HG02642 (cell line): ENCODE measurements around the gene SNPH.

Experiments
- ATAC-seq: cut with Tn5 transposase; IDR thresholded peaks from one replicate; pipeline ENCODE4 v1.9.1; 2021; ENCODE audit warnings: mild to moderate bottlenecking; ENCODE audit not compliant: unreplicated experiment, poor library complexity

SNPH gene

GRCh38 chr20:1264727-1265126, 1.4 kb upstream of the SNPH start:
- no peak for ATAC-seq

DNA sequence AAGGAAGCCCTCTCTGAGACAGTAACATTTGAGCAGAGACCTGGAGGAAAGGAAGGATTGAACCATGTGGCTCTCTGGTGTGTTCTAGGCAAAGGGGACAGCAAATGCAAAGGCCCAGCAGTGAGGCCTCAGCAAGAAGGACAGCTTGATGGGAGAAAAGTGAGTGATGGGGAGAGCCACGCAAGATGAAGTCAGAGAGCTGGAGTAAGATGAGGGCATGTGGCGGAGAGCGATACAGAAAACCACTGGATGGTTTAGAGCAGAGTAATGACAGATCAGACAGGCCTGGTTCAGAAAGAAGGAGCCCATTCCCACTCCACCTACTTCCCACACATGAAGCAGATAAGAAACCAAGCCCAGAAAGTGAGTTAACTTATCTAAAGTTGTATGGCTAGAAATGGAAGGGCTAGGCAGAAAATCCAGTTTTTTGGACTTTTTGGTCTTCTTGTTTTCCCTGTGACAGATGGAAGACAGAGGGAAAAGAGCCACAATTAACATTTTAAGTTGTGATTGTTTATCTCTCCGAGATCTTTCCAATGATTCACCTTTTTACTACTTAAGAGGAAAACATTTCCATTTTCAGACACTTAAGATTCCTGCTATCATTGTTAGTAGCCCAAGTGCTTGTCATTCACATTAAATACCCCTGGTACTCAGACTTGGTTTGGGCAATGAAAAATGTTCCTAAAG, 723 bp upstream of the SNPH start:
- no peak for ATAC-seq

GRCh38 chr20:1265916-1266166, 253 bp upstream of the SNPH start:
- ATAC-seq = no peak

DNA sequence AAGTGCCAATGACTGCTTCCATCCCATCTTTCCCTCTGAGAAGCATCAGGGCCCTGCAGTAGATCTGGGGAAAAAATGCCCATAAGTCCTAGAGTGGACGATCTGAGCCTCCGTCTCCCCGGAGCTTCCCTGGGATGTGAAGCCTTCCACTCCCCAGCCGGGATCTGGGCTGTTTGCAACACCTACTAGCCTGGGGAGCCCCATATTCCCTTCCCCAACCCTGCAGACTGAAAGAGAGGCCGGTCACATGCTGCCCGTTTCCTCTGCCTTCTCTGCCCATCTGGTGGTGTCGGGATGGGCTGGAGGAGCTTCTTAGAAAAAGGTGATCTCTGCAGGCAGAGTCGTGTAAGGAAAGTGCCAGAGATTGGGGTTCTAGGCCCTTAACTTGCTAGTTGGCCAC, 1.1 kb downstream of the SNPH start:
- no peak for ATAC-seq

DNA sequence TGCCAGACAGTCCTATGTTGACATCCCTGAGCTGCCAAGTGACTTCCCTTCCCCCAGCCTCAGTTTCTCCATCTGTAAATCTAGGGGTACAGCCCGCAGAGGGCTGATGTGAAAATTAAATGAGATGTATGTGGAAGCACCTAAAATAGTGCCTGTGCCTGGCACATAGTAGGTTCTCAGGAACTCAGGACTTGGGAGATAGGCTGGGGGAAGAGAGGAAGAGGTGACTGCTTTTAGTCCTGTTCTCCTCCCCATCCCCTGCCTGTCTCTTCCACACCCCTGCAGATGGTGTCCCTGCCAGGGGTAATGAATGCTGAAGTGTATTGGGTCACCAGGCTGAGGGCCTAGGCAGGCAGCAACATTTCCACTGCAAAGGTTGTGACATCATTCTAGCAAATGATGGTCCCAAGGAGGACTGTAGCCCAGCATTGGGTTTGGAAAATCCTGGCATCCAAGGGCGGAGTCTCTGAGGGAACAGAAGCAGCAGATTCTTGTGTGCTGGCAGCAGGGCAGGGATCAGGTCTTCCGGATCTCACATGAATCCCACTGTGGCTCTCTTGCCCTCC, 1.8 kb downstream of the SNPH start:
- ATAC-seq = no peak

GRCh38 chr20:1269235-1269634, 3.1 kb downstream of the SNPH start:
- no peak for ATAC-seq

GRCh38 chr20:1269850-1270249, 3.8 kb downstream of the SNPH start:
- no peak for ATAC-seq

DNA sequence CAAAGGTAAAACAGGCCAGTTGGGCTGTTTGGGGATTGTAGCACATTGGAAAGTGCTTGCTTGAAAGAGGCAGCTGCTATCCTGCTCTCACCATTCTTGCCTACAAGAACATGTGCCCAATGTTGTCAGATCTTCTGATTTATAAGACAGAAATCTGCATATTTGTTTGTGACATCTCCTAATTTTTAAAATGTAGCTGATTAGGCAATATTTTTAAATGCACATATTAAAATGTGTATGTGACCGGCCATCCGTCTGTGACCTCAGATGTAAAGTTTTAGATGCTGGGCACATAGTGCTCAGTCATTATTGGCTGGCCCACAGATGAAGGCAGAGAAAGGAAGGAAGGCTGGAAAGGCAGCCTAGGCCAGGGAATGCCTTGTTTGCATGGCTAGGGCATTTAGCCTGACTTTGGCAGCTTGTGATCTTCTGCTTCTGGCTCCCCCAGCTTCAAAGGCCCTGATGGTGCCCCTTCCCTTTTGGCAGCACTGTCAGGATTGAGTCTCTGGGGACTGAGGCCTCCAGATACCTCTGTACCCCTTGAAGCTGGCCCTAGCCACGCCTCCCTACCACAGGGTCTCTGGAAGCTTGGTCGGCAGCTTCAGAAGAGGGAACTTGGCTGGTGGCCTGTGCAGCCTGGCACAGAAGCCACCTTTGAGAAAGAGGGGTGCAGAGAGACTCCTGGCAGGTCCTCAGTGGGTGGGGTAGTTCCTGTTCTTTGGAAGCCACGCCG, 6.4 kb downstream of the SNPH start:
- no peak for ATAC-seq

DNA sequence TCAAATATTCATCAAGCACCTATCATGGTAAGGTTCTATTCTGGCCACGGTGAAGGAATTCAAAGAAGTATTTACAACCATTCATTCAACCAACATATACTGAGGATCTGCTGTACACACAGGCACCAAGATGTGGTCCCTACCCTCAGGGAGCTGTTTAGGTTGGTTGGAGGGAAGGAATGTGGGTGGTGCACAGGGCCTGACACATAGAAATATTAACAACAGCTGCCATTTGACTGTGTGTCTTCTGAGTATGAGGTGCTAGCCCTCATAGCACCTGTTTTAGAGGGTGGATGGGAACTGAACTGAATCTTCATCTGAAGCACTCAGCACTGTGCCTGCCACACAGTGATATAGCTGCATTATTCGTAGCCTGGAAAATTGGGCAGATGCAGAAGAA, 7.3 kb downstream of the SNPH start:
- ATAC-seq = no peak

GRCh38 chr20:1274485-1275311, 8.6 kb downstream of the SNPH start:
- ATAC-seq = no peak

GRCh38 chr20:1275919-1276318, 9.8 kb downstream of the SNPH start:
- no peak for ATAC-seq

GRCh38 chr20:1277529-1278322, 11.6 kb downstream of the SNPH start:
- ATAC-seq = no peak

- ATAC-seq = no peak
These were observed 12.9 kb downstream of the SNPH start for GRCh38 chr20:1278993-1279392.

GRCh38 chr20:1280195-1281102, 14.4 kb downstream of the SNPH start:
- no peak for ATAC-seq

- ATAC-seq = no peak
These were observed 15.4 kb downstream of the SNPH start for GRCh38 chr20:1281279-1282057.

- ATAC-seq = no peak
These were observed 16.9 kb downstream of the SNPH start for GRCh38 chr20:1282966-1283365.

DNA sequence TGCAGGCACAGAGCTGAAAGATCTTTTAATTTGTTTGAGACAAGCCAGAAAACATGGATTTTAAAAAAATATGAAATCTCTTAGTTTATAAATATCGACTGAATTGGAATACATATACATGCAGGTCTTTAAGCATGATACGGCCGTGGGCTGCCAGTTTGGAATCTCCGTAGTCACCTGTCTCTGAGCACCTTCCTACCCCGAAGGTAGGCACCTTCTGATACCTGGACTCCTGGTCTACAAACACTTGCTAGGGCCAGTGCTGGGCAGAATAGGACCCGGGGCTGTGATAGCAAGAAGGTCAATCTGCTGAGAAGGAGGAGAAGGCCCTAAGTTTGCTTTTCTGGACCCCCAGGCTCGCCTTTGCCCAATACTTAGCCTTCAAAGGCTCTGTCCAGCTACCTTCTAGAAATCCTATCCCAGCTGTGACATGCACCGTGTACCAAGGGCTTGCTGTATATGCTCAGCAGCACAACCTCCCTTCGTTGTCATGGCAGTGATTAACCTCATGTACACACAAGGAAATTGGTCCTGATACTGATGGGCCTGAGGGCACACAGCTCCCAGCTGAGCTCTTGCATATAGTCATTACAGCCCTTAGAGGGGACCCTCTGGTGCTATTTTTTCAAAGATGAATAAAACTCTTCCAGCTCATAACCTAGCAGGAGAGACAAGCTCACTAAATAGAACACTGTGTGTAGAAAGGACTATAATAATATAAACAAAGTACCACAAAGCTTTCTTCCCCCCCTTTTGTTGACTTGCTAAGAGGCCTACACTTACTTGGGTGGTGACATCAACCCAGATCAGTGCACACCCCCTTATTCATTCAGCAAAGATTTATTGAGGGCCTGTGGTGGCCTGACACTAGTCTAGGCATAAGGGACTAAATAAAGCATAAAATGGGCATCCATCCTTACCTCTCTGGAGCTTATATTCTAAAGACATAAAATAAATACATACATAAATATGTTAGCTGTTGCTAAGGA, 17.7 kb downstream of the SNPH start:
- ATAC-seq = no peak
